Vagina (tissue), 2 donors: Measurements from ENCODE around the gene LIN7C. TPM values are rescaled to one million over a fixed set of nuclear protein-coding genes. Genes with fewer than 3 reads are reported as not detected.

Source experiments
- DNase-seq, 2 donors: peaks; one replicate each; pipeline ENCODE4 v3.0.0-alpha.2; 2017; ENCODE audit errors: extremely low spot score in 2 of 2
- H3K27ac ChIP-seq: fragments of 200-600 bp; sonication (generic); one replicate; pipeline ENCODE4 v1.5.1; 2019
- H3K27me3 ChIP-seq: fragments of 200-600 bp; sonication (generic); one replicate; pipeline ENCODE4 v1.5.1; 2019
- H3K36me3 ChIP-seq, 2 donors: fragments of 200-600 bp; sonication (generic); one replicate each; pipeline ENCODE4 v1.5.1; 2017 to 2019
- H3K4me1 ChIP-seq: fragments of 200-600 bp; sonication (generic); one replicate; pipeline ENCODE4 v1.5.1; 2019
- H3K4me3 ChIP-seq, 2 donors: fragments of 200-600 bp; sonication (generic); 1 replicate in 1 of 2; 2 replicates in 1 of 2; pipeline ENCODE4 v1.5.1; 2016 to 2019
- H3K9me3 ChIP-seq: fragments of 200-600 bp; sonication (generic); one replicate; pipeline ENCODE4 v1.5.1; 2019
- POLR2A ChIP-seq, 2 donors: fragments of 450-650 bp; IDR thresholded peaks; one replicate each; pipeline ENCODE4 v1.6.1; 2017; ENCODE audit warnings: antibody characterized with exemption in 2 of 2, mild to moderate bottlenecking in 2 of 2, moderate library complexity in 2 of 2
- POLR2AphosphoS5 ChIP-seq, 2 donors: sonication (generic); formaldehyde crosslinking; IDR thresholded peaks; one replicate each; pipeline ENCODE4 v1.9.0; 2017; ENCODE audit warnings: antibody characterized with exemption in 2 of 2, mild to moderate bottlenecking in 2 of 2, low read depth in 1 of 2; ENCODE audit not compliant: insufficient read depth in 1 of 2
- intact Hi-C: fragments of 100-400 bp; cut with DNase I; formaldehyde crosslinking; loops from one replicate; pipeline ENCODE4 v1.15.1; 2023
- total RNA-seq: library from RNA; depleted of rRNA; stranded (reverse); fragments of >200 nt; gene quantifications from one replicate; pipeline ENCODE4 v1.2.3, GENCODE V29; 2016
- TF ChIP-seq, protein P1 (sequence below), 3 experiments: fragments of 450-650 bp in 2 of 3; fragments of 200-600 bp in 1 of 3; sonication (generic) in 1 of 3; IDR thresholded peaks; one replicate each; pipeline ENCODE4 v1.5.1; 2017 to 2019; ENCODE audit warnings: antibody characterized with exemption in 3 of 3, mild to moderate bottlenecking in 2 of 3, moderate library complexity in 2 of 3

Gene LIN7C
- total RNA-seq, 1 donor from 2014 or later, result 30.9 TPM

DNA sequence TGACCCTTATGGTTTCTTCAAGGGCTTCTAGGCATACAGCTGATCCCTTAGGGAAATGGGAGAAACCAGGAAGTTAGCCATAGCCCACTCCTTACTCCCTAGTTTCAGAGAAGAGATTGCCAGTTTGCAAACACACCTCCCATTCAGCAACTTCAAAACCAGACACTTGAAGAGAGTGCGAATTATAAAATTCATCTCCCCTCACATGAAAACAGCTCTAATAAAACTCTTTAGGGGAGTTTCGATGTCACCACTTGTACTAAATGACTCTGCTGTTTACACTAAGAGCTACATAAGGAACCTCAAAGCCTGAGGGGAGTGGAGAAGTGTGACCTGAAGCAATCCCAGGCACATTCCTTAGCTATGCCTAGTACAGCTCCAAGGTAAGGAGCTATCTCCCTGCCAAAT, 42.3 kb downstream of the LIN7C start:
- no peak overlapping the region for H3K4me3 ChIP-seq
- no peaks in the 10 kb centered on the region for H3K36me3 ChIP-seq
- intact Hi-C loops, result no loop called here
- H3K9me3 ChIP-seq, result no peaks in the 10 kb centered on the region
- H3K27me3 ChIP-seq, result no peaks in the 10 kb centered on the region
- DNase-seq, result no peak
- no peak overlapping the region for H3K27ac ChIP-seq
- H3K4me1 ChIP-seq, result peaks cover 34% of the 10 kb centered on the region
- TF ChIP-seq, protein P1, sequence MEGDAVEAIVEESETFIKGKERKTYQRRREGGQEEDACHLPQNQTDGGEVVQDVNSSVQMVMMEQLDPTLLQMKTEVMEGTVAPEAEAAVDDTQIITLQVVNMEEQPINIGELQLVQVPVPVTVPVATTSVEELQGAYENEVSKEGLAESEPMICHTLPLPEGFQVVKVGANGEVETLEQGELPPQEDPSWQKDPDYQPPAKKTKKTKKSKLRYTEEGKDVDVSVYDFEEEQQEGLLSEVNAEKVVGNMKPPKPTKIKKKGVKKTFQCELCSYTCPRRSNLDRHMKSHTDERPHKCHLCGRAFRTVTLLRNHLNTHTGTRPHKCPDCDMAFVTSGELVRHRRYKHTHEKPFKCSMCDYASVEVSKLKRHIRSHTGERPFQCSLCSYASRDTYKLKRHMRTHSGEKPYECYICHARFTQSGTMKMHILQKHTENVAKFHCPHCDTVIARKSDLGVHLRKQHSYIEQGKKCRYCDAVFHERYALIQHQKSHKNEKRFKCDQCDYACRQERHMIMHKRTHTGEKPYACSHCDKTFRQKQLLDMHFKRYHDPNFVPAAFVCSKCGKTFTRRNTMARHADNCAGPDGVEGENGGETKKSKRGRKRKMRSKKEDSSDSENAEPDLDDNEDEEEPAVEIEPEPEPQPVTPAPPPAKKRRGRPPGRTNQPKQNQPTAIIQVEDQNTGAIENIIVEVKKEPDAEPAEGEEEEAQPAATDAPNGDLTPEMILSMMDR (IDR thresholded peaks at IDR 0.05), result no peak
- TF ChIP-seq POLR2AphosphoS5 (IDR thresholded peaks at IDR 0.05; ENCODE audit: insufficient read depth in 1 of 2, low read depth in 1 of 2), result no peak
- no peak for TF ChIP-seq POLR2A (IDR thresholded peaks at IDR 0.05)

DNA sequence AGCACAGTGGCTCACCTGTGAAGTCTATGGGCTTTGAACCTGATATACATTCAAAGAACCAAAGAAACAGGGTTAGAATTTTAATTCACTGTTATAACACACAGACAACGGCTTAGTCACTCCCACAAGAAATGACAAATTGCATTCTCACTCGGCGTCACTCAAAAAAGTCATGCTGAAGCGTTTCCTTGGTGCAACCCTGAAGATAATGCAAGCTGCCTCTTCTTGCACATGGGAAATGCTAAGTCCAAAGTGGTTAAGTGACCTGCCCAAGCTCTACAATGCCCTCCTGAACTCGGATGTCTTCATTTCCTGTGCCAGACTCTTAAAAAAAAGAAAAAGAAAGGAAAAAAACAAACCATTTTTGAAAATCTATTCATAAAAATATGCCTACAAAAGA, 44.0 kb downstream of the LIN7C start:
- no peak overlapping the region for H3K27ac ChIP-seq
- intact Hi-C loops, result no loop called here
- H3K27me3 ChIP-seq, result no peaks in the 10 kb centered on the region
- no peaks in the 10 kb centered on the region for H3K9me3 ChIP-seq
- H3K4me3 ChIP-seq, result no peak overlapping the region
- no peak for TF ChIP-seq POLR2A (IDR thresholded peaks at IDR 0.05)
- TF ChIP-seq, protein P1 (IDR thresholded peaks at IDR 0.05), result no peak
- peaks cover 30% of the 10 kb centered on the region for H3K4me1 ChIP-seq
- H3K36me3 ChIP-seq, result no peaks in the 10 kb centered on the region
- no peak for DNase-seq

DNA sequence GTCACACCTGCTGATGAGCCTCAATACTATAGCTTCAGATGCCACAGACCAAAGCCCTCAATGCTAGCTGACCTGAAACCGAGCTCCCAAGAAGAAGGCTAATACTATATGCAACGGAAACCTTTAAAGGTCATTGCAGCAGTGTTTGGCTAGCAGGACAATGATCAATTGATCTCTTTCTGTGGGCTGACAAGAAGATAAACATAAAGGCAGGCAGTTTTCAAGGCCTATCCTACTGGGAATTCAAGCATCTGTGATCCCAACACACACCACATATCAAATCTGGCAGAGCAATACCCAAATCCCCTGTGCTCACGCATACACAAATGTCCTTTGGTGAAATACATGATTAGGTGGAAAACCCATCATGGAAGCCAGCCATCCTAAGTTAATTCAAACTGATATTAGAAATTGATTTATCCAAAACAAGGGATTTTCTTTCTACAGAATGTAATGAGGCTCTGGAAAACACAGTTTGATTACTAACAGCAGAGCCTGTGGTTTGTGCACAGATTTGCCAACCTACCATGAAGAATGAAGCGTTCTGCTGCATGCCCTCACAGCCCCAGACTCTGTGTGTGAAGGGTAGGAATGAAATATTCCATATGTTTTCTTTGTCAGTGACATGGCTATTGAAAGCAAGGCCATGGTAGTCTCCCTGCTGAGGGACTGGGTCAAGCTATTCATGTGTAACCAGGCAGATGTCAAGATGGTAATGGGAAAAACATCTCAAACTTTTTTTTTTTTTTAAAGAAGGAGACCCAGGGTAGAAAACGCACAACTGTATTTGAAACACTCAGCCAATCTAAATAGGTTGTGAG, 46.2 kb downstream of the LIN7C start:
- DNase-seq, result no peak
- intact Hi-C loops, result no loop called here
- TF ChIP-seq POLR2AphosphoS5 (IDR thresholded peaks at IDR 0.05; ENCODE audit: insufficient read depth in 1 of 2, low read depth in 1 of 2) (no peak), POLR2A (IDR thresholded peaks at IDR 0.05) (no peak)
- TF ChIP-seq, protein P1 (IDR thresholded peaks at IDR 0.05), result no peak
- peaks cover 38% of the 10 kb centered on the region for H3K4me1 ChIP-seq
- no peaks in the 10 kb centered on the region for H3K27me3 ChIP-seq
- no peaks in the 10 kb centered on the region for H3K9me3 ChIP-seq
- no peaks in the 10 kb centered on the region for H3K36me3 ChIP-seq
- no peak overlapping the region for H3K4me3 ChIP-seq
- H3K27ac ChIP-seq, result no peak overlapping the region

DNA sequence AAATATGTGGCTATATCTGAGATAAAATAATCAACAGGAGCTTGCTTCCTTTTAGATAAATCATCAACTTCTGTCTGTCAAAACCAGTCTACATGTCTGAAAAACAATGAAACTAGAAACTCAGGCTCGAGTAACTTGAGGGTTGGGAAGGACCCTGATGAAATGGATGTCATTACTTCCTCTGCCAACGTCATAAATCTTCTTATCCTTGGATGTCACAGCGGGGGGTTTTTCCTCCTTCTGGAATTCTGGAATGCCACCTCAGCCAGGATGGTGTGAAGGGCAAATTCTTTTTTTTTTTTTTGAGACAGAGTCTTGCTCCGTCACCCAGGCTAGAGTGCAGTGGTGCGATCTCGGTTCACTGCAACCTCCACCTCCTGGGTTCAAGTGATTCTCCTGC, 47.4 kb downstream of the LIN7C start:
- no peak for DNase-seq
- H3K27ac ChIP-seq, result no peak overlapping the region
- H3K4me1 ChIP-seq, result peaks cover 31% of the 10 kb centered on the region
- no peaks in the 10 kb centered on the region for H3K9me3 ChIP-seq
- no peak overlapping the region for H3K4me3 ChIP-seq
- no peaks in the 10 kb centered on the region for H3K27me3 ChIP-seq
- TF ChIP-seq, protein P1 (IDR thresholded peaks at IDR 0.05), result no peak
- no peak for TF ChIP-seq POLR2A (IDR thresholded peaks at IDR 0.05)
- TF ChIP-seq POLR2AphosphoS5 (IDR thresholded peaks at IDR 0.05; ENCODE audit: insufficient read depth in 1 of 2, low read depth in 1 of 2), result no peak
- intact Hi-C loops, result no loop called here
- H3K36me3 ChIP-seq, result no peaks in the 10 kb centered on the region

DNA sequence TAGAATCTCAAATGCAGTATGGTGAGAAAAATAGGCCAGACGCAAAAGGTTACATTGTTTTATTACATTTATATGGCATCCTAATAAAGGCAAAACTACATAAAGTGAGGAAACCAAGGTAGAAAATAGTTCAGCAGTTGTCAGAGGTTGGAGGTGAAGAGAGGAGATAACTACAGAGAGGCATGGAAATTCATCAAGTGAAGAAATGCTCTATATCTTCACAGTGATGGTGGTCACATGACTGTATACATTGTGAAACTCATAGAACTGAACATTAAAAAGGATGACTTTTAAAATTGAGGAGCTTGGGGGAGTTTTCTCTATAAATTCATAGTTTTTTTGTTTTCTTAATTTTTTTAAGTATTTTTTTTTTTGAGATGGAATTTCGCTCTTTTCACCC, 48.4 kb downstream of the LIN7C start:
- DNase-seq, result no peak
- Histone ChIP-seq H3K27ac (no peak overlapping the region), H3K4me3 (no peak overlapping the region), H3K9me3 (no peaks in the 10 kb centered on the region), H3K4me1 (peaks cover 31% of the 10 kb centered on the region), H3K27me3 (no peaks in the 10 kb centered on the region), H3K36me3 (no peaks in the 10 kb centered on the region)
- intact Hi-C loops, result no loop called here
- TF ChIP-seq, protein P1 (IDR thresholded peaks at IDR 0.05), result no peak
- no peak for TF ChIP-seq POLR2AphosphoS5 (IDR thresholded peaks at IDR 0.05; ENCODE audit: insufficient read depth in 1 of 2, low read depth in 1 of 2)
- no peak for TF ChIP-seq POLR2A (IDR thresholded peaks at IDR 0.05)
